NCI-H1436 treated with DMSO at 0.1 percent for 48 hours (cell line): ENCODE measurements around the gene CYP2J2.
"Not testable (repeated sequence)": the region's sequence is repeated elsewhere in the genome, so short reads cannot be mapped to it uniquely, and the experiment has no call there.

ENCODE experiments used
- DNase-seq: peaks from one replicate; lab custom pipeline; 2025; lab: John Stamatoyannopoulos, UW

Gene CYP2J2

GRCh38 chr1:59866462-59866861 is 60.1 kb downstream of the CYP2J2 start:
- DNase-seq = no peak

- DNase-seq = no peak
These were observed 68.8 kb downstream of the CYP2J2 start for GRCh38 chr1:59857679-59858354.

- DNase-seq = no peak
These were observed 69.7 kb downstream of the CYP2J2 start for GRCh38 chr1:59856725-59857338.

GRCh38 chr1:59855297-59855696 is 71.3 kb downstream of the CYP2J2 start:
- DNase-seq = not testable (repeated sequence)

GRCh38 chr1:59852117-59852516 is 74.5 kb downstream of the CYP2J2 start:
- no peak for DNase-seq

GRCh38 chr1:59846895-59847282 is 79.7 kb downstream of the CYP2J2 start:
- no peak for DNase-seq

GRCh38 chr1:59846209-59846894 is 80.2 kb downstream of the CYP2J2 start:
- DNase-seq = no peak

- DNase-seq = no peak
These were observed 81.5 kb downstream of the CYP2J2 start for GRCh38 chr1:59845091-59845490.
